Liver (tissue), 3 donors: ENCODE data around the gene TLE4.

Experiments
- CTCF ChIP-seq: fragments of 150-350 bp; IDR thresholded peaks from 2 replicates; pipeline ENCODE4 v1.5.1; 2017; ENCODE audit warnings: improper control_type of control experiment, low read depth, low read length; ENCODE audit not compliant: missing input control
- EGR1 ChIP-seq, 2 donors: IDR thresholded peaks; 2 replicates each; pipeline ENCODE4 v1.6.1; 2016 to 2018; ENCODE audit warnings: antibody characterized with exemption in 2 of 2, low read depth in 2 of 2
- FOXA1 ChIP-seq: IDR thresholded peaks from 2 replicates; pipeline ENCODE4 v1.6.1; 2016; ENCODE audit warnings: antibody characterized with exemption
- GABPA ChIP-seq, 2 donors: IDR thresholded peaks in 1 of 2; conservative IDR thresholded peaks in 1 of 2; 2 replicates each; pipeline ENCODE4 v1.6.1; 2016; ENCODE audit warnings: antibody characterized with exemption in 2 of 2, mild to moderate bottlenecking in 1 of 2, moderate library complexity in 1 of 2
- HNF4G ChIP-seq: IDR thresholded peaks from 2 replicates; pipeline ENCODE4 v1.6.1; 2016; ENCODE audit warnings: antibody characterized with exemption
- JUND ChIP-seq, 2 donors: IDR thresholded peaks; 2 replicates each; pipeline ENCODE4 v1.6.1; 2016; ENCODE audit warnings: antibody characterized with exemption in 2 of 2
- MAX ChIP-seq: IDR thresholded peaks from 2 replicates; pipeline ENCODE4 v1.6.1; 2016; ENCODE audit warnings: antibody characterized with exemption
- RAD21 ChIP-seq, 2 donors: IDR thresholded peaks; 2 replicates each; pipeline ENCODE4 v1.6.1; 2016; ENCODE audit warnings: antibody characterized with exemption in 2 of 2, mild to moderate bottlenecking in 2 of 2
- REST ChIP-seq: IDR thresholded peaks from 2 replicates; pipeline ENCODE4 v1.6.1; 2016; ENCODE audit warnings: antibody characterized with exemption, mild to moderate bottlenecking
- RXRA ChIP-seq, 2 donors: IDR thresholded peaks; 2 replicates each; pipeline ENCODE4 v1.6.1; 2017 to 2018; ENCODE audit warnings: antibody characterized with exemption in 2 of 2, mild to moderate bottlenecking in 1 of 2
- TAF1 ChIP-seq: conservative IDR thresholded peaks from 2 replicates; pipeline ENCODE4 v1.6.1; 2016; ENCODE audit warnings: antibody characterized with exemption, mild to moderate bottlenecking
- YY1 ChIP-seq: IDR thresholded peaks from 2 replicates; pipeline ENCODE4 v1.6.1; 2016; ENCODE audit warnings: antibody characterized with exemption, mild to moderate bottlenecking
- ZBTB33 ChIP-seq: IDR thresholded peaks from 2 replicates; pipeline ENCODE4 v1.6.1; 2016; ENCODE audit warnings: antibody characterized with exemption
- donor health status: healthy.
- donor health status: healthy.

GRCh38 chr9:79736051-79736450 is 164.3 kb downstream of the TLE4 start:
- no peak for TF ChIP-seq CTCF
- TF ChIP-seq MAX, result no peak
- no peak for TF ChIP-seq TAF1
- no peak for TF ChIP-seq JUND (IDR thresholded peaks at IDR 0.05)
- no peak for TF ChIP-seq YY1
- no peak for TF ChIP-seq REST
- no peak for TF ChIP-seq RXRA (IDR thresholded peaks at IDR 0.05)
- TF ChIP-seq EGR1 (IDR thresholded peaks at IDR 0.05; ENCODE audit: low read depth in 2 of 2), result no peak
- TF ChIP-seq GABPA (IDR thresholded peaks at IDR 0.05 in 1 of 2, conservative IDR thresholded peaks at IDR 0.05 in 1 of 2), result no peak
- TF ChIP-seq FOXA1, result no peak
- TF ChIP-seq RAD21 (IDR thresholded peaks at IDR 0.05), result no peak
- TF ChIP-seq ZBTB33, result no peak
- no peak for TF ChIP-seq HNF4G
